Superior temporal gyrus (tissue), 1 donor: Measurements from ENCODE around the gene TRAPPC2L.
A peak's percentile ranks its signal among the peaks of the same experiment; 100 is the strongest.

Source experiments
- DNase-seq: peaks from one replicate; pipeline ENCODE4 v3.0.0-alpha.2; 2016; ENCODE audit errors: extremely low spot score

Gene TRAPPC2L

GRCh38 chr16:88839026-88839529, 17.8 kb upstream of the TRAPPC2L start:
- DNase-seq: no peak

GRCh38 chr16:88839745-88840599, 17.0 kb upstream of the TRAPPC2L start:
- no peak for DNase-seq

GRCh38 chr16:88840600-88841215, 16.2 kb upstream of the TRAPPC2L start:
- DNase-seq: no peak

GRCh38 chr16:88841521-88842307, 15.2 kb upstream of the TRAPPC2L start:
- DNase-seq: no peak

- DNase-seq: no peak
These were observed 14.6 kb upstream of the TRAPPC2L start for GRCh38 chr16:88842308-88842756.

- no peak for DNase-seq
These were observed 14.1 kb upstream of the TRAPPC2L start for GRCh38 chr16:88842806-88843205.

GRCh38 chr16:88843256-88843655, 13.7 kb upstream of the TRAPPC2L start:
- DNase-seq: no peak

GRCh38 chr16:88844419-88845036, 12.4 kb upstream of the TRAPPC2L start:
- DNase-seq: peak; percentile 8

- no peak for DNase-seq
These were observed 10.8 kb upstream of the TRAPPC2L start for GRCh38 chr16:88846088-88846487.

- no peak for DNase-seq
These were observed 9.3 kb upstream of the TRAPPC2L start for GRCh38 chr16:88847654-88848053.

- no peak for DNase-seq
These were observed 8.4 kb upstream of the TRAPPC2L start for GRCh38 chr16:88848557-88848956.

- DNase-seq: no peak
These were observed 6.3 kb upstream of the TRAPPC2L start for GRCh38 chr16:88850531-88851199.

GRCh38 chr16:88851616-88852015, 5.3 kb upstream of the TRAPPC2L start:
- DNase-seq: no peak

GRCh38 chr16:88853325-88853941, 3.5 kb upstream of the TRAPPC2L start:
- no peak for DNase-seq

GRCh38 chr16:88854306-88855111, 2.4 kb upstream of the TRAPPC2L start:
- DNase-seq: no peak

- peak; percentile 9 for DNase-seq
These were observed 1.8 kb upstream of the TRAPPC2L start for GRCh38 chr16:88855176-88855575.

- DNase-seq: no peak
These were observed 1.2 kb upstream of the TRAPPC2L start for GRCh38 chr16:88855736-88856121.

GRCh38 chr16:88856122-88856827, 652 bp upstream of the TRAPPC2L start:
- no peak for DNase-seq

- DNase-seq: peak; percentile 88
These were observed 907 bp downstream of the TRAPPC2L start for GRCh38 chr16:88857728-88858339.
